ENCODE results near the gene NDUFAF8. TPM values are rescaled to one million over a fixed set of nuclear protein-coding genes. Genes with fewer than 3 reads are reported as not detected.

The NDUFAF8 gene
- total RNA-seq, 1 donor from 2014 or later: 31.6 TPM

- H3K4me3 ChIP-seq (ENCODE audit: low read depth, low read length): no peak overlapping the region
- TF ChIP-seq CTCF (IDR thresholded peaks at IDR 0.05; ENCODE audit: insufficient read depth, low read length, severe bottlenecking): no peak
- H3K27me3 ChIP-seq (ENCODE audit: control insufficient read depth, insufficient read depth, low read length): no peaks in the 10 kb centered on the region
- DNase-seq (ENCODE audit: low read depth) (no peak), FAIRE-seq (no peak)
- H3K36me3 ChIP-seq (ENCODE audit: control insufficient read depth, insufficient read depth, low read length): peaks cover 24% of the 10 kb centered on the region
These were observed 2.3 kb upstream of the NDUFAF8 start for GRCh38 chr17:81236784-81237183.

GRCh38 chr17:81237591-81238489 lies 1.3 kb upstream of the NDUFAF8 start:
- no peak for TF ChIP-seq CTCF (IDR thresholded peaks at IDR 0.05; ENCODE audit: insufficient read depth, low read length, severe bottlenecking)
- Histone ChIP-seq H3K27me3 (ENCODE audit: control insufficient read depth, insufficient read depth, low read length) (no peaks in the 10 kb centered on the region), H3K36me3 (ENCODE audit: control insufficient read depth, insufficient read depth, low read length) (peaks cover 21% of the 10 kb centered on the region), H3K4me3 (ENCODE audit: low read depth, low read length) (peak overlapping the region; percentile 89)
- DNase-seq (ENCODE audit: low read depth) (no peak), FAIRE-seq (peak; percentile 89)

GRCh38 chr17:81238490-81238814 lies 666 bp upstream of the NDUFAF8 start:
- H3K27me3 ChIP-seq (ENCODE audit: control insufficient read depth, insufficient read depth, low read length): no peaks in the 10 kb centered on the region
- peak overlapping the region; percentile 89 for H3K4me3 ChIP-seq (ENCODE audit: low read depth, low read length)
- peaks cover 18% of the 10 kb centered on the region for H3K36me3 ChIP-seq (ENCODE audit: control insufficient read depth, insufficient read depth, low read length)
- FAIRE-seq (no peak), DNase-seq (ENCODE audit: low read depth) (no peak)
- no peak for TF ChIP-seq CTCF (IDR thresholded peaks at IDR 0.05; ENCODE audit: insufficient read depth, low read length, severe bottlenecking)

- no peak for FAIRE-seq
- TF ChIP-seq CTCF (IDR thresholded peaks at IDR 0.05; ENCODE audit: insufficient read depth, low read length, severe bottlenecking): no peak
- H3K36me3 ChIP-seq (ENCODE audit: control insufficient read depth, insufficient read depth, low read length): peaks cover 13% of the 10 kb centered on the region
- DNase-seq (ENCODE audit: low read depth): peak; percentile 57
- H3K27me3 ChIP-seq (ENCODE audit: control insufficient read depth, insufficient read depth, low read length): no peaks in the 10 kb centered on the region
- peak overlapping the region; percentile 94 for H3K4me3 ChIP-seq (ENCODE audit: low read depth, low read length)
These were observed 817 bp downstream of the NDUFAF8 start for GRCh38 chr17:81239714-81240555.

- Histone ChIP-seq H3K27me3 (ENCODE audit: control insufficient read depth, insufficient read depth, low read length) (no peaks in the 10 kb centered on the region), H3K4me3 (ENCODE audit: low read depth, low read length) (no peak overlapping the region), H3K36me3 (ENCODE audit: control insufficient read depth, insufficient read depth, low read length) (peaks cover 15% of the 10 kb centered on the region)
- no peak for DNase-seq (ENCODE audit: low read depth)
- no peak for TF ChIP-seq CTCF (IDR thresholded peaks at IDR 0.05; ENCODE audit: insufficient read depth, low read length, severe bottlenecking)
- FAIRE-seq: no peak
These were observed 1.6 kb downstream of the NDUFAF8 start for GRCh38 chr17:81240761-81241160.

All from bronchial epithelial cell (primary cell).